Measurements from ENCODE around the gene KMT2B.
"Not testable (repeated sequence)": the region's sequence is repeated elsewhere in the genome, so short reads cannot be mapped to it uniquely, and the experiment has no call there.

Gene KMT2B

DNA sequence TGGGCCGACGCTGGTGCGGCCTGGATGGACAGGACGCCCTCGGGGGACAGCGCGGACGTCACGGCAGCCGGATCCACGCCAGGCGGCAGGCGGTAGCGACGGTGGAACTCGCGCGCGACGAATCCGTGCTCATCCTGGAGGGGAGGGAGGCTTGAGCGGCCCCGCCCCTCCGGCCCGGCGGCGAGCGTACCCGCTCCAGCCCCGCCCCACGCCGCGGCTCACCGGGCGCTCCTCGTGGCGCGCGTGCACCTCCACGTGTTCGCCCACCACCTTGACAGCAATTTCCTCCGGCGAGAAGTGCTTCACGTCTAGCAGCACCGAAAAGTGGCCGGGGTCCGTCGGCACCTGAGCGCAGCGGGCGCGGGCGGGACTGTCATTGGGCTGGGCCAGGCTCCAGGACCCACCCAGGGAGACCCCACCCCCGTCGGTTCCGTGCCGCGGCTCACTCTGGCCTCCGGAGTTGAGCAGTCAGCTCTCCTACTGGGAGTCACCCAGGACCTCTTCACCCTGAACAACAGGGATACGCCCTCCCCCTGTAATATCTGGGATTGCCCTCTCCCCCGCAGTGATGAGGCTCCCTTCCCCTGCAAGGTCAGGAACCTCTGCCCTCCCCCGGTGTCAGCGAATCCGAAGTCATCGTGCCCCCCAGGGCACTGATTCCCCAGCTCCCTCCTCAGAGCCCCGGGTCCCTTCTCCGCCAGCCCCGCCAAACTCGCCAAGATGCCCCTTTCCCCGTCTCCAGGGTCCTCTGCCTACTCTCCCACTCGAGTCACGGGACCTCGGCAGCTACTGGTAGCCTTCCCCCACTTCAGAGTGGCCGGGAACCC, 38.0 kb downstream of the KMT2B start:
- in situ Hi-C loops (cut with HindIII; ENCODE audit: low sequenced_read_pairs): no loop called here

DNA sequence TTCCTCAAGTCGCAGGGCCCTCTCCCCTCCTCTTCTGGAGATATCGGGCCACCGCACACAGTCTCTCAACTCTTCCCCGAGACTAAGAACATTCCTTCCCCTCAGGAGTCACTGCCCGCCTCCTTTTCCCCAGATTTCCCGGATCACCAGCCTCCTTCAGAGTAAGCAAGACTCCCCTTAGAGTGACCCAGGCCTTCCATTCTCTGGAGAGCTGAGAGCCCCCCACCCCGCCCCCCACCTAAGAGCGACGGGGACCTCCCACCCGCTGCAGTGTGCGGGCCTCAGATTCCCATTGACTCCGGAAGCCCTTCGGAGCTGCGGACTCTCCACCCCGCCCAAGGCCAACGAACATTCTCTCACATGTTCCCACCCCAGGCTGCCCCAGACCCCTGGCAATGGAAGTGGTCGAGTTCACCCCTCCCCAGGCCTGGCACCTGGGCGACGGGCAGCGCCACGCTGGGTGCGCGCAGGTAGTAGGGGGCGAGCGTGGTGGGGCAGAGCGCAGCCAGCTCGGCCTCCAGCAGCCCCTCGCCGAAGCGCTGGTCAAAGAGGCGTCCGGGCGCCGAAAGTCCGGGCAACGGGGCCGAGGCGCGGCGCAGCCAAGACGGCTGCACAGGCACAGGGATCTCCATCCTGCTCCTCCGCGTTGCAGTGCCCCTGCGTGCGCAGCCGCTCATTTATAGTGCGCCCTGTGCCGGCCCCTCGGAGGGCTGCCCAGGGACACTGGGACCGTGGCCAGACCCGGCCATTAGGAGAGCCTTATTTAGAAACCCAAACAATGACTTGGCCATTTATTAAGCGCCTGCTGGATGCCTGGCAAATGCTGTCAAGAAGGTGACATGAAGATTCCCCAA, 38.8 kb downstream of the KMT2B start, which contains the start of gene HSPB6:
Gene HSPB6 (minus strand): TSS at position 653 of the 854 bp plus-strand sequence. CDS start 21 bp downstream, at position 632.
- in situ Hi-C loops (cut with HindIII; ENCODE audit: low sequenced_read_pairs): no loop called here

DNA sequence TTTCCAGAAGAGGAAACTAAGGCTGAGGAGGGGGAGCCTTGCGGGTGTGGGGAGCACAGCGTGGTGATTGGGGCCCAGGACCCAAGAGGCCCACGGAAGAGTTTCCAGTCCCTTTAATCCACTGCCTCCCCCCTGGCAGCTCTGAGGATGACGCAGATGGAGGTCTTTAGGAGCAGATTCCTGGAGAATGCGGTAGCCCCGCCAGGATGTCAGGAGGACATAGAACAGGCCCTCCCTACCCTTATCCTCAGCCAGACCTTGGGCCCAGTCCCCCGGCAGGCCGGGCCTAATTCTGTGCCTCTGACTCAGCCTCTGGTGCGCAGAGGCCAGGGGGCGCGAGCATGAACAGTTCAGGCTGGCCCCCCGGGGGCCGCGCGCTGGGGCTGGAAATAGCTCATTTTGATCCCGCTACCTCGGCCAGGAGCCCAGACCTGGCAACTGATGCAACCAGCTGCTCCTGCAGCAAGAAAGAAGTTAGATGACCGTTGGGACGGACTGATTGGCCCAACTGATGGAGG, 39.5 kb downstream of the KMT2B start:
- in situ Hi-C loops (cut with HindIII; ENCODE audit: low sequenced_read_pairs): no loop called here

DNA sequence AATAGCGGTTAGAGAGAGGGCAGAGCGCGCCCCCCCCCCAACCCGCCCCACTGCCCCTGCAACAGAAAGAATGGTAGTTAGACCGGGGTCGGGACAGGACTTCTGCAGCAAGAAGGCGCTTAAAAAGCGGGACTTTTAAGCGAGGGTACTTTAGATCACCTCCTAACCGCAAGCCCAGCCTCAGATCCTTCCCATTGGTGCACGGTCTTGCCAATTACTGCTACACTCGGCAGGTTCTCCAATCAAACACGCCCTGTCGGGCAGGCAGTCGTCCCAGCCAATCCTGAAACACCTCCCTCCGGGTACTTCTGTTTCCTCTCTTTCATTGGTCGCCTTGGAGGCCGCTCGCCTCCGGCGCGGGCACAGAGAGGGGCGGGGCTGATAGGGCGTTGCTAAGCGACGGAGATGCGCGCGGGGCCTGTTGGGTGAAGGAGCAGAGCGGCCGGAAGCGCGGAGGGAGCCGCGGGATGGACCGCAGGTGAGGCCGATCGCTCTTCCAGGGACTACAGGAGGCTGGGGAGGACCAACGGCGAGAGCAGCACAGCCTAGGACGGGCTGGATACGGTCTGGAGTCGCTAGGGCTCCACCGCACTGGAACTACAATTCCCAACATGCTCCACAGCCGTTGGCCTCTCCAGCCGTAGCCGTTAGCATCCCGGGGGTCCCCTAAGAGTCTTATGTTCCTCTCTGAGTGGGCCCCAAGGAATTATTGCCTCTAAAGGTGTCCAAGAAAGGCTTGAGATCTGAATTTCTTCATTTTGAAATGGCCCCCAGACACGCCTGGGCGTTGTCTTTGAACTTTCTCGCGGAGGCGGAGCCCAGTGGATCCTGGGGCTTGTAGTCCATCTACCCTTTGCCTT, 40.2 kb downstream of the KMT2B start, which contains the start of gene PROSER3:
Gene PROSER3 (plus strand): TSS at position 428 of the 860 bp plus-strand sequence. CDS start 40 bp downstream, at position 468.
- in situ Hi-C loops (cut with HindIII; ENCODE audit: low sequenced_read_pairs): no loop called here

DNA sequence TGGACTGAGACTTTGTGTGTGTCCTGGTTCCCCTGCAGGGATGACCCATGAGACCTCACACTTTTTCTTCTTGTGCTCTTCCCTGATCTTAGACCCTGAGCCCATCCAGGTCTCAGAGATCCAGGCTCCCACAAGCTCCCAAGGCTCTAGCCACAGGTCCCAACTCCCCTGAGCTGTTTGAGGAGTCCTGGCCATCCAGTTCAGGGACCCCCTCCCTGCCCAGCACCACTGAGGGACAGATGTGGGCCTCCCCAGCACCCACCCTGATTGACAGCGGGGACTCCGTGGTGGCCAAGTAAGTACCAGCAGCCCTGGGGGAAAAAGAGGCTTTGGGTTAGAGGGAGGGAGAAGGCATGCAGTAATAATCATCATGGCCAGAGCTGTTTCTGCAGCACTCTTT, 41.9 kb downstream of the KMT2B start:
- in situ Hi-C loops (cut with HindIII; ENCODE audit: low sequenced_read_pairs): no loop called here

DNA sequence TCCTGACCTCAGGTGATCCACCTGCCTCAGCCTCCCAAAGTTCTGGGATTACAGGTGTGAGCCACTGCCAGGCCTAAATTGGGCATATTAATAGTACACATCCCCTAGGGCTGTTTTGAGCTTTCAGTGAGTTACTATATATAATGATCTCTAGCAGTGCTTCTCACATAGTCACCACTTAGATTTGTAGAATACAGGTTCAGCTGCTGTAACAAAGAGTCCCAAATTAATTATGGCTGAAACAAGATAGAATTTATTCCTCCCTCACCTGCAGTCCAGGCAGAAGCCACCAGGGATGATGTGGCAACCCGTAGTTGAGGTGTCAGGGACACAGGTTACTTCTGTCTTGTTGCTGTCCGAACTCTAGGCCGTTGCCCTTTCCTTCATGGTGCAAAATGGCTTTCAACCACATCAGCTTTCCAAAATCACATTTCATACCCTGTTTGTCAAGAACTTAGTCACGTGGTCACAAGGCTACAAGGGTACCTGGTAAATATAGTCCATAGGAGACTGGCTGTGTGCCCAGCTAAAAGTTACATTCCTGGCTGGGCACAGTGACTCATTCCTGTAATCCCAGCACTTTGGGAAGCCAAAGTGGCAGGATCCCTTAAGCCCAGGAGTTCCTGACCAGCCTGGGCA, 43.0 kb downstream of the KMT2B start:
- in situ Hi-C loops (cut with HindIII; ENCODE audit: low sequenced_read_pairs): no loop called here

DNA sequence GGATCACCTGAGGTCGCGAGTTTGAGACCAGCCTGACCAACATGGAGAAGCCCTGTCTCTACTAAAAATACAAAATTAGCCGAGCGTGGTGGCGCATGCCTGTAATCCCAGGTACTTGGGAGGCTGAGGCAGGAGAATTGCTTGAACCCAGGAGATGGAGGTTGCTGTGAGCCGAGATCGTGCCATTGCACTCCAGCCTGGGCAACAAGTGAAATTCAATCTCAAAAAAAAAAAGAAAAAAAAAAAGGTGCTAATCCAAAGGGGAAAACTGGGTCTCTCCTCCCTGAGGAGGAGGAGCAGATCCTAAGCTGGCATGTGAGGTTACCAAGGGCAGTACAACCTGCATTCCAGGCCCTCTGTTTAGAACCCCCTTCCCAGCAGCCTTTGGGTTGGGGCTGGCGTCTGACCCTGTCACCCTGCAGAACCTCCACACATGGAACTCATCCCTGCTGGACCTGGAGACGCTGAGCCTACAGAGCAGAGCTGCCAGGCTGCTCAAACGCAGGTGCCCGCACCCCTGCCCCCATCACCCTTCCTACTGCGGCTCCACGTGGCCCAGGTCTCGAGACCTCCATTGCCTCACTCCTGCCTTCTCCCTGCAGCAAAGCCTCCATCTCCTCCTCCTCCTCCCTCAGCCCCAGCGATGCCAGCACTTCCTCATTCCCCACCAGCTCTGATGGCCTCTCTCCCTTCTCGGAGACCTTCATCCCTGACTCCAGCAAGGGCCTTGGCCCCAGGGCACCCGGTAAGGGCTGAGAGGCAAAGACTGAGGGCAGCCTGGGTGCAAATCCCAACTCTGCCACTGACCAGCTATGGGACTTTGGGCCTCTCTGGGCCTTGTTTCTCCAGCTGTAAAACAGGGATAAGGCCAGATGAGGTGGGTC, 46.9 kb downstream of the KMT2B start:
- in situ Hi-C loops (cut with HindIII; ENCODE audit: low sequenced_read_pairs): no loop called here

DNA sequence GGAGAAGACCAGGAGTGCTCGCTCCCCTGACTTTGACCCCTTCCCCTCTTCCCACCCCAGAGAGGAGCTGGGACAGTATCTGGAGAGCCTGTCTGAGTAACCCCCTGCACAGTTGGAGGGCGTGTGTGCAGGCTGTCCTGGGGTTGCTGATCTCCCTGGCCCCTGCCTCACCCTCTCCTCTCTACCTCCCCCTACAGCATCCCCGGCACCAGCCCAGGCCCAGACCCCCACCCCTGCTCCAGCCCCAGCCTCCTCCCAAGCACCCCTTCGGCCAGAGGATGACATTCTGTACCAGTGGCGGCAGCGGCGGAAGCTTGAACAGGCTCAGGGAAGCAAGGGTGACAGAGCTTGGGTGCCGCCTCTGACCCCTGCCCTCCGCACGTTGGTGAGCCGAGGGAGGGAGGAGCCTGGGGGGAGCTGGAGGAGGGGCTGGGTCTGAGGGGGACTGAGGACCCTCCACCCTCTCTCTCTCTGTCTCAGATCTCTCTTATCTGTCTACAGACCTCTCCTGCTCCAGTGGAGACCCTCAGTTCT, 48.8 kb downstream of the KMT2B start:
- in situ Hi-C loops (cut with HindIII; ENCODE audit: low sequenced_read_pairs): no loop called here

DNA sequence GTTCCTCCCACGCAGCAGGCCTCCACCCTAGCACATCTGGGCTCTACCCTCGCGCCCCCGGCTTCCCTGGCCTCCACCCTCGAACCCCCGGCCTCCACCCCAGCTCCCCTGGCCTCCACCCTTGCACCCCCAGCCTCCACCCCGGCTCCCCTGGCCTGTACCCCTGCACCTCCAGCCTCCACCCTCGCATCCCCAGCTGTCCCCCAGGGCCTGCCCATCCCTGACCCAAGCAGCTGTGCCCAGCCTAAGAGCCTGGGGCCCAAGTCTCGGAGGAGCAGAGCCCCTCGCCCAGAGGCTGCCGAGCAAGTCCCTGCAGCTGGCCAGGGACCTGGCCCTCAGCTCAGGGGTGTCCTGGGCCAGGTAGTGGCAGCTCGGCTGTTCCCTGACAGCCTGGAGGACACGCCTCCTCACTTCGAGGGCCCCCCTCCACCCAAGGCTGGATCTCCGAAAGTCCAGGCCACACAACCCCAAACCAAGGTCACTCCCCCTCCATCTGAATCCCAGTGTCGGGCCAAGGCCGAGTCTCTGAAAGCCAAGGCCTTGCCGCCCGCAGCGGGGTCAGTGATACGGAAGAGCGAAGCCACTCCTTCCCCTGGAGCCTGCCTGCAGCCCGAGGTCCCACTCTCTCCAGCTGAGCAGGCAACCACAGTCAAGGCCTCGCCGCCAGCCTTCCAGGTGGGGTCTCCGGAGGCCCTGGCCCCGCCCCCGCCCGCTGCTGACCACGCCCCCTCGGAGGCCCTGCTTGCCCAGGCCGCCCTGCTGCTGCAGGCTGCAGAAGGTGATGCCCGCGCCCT, 49.7 kb downstream of the KMT2B start:
- in situ Hi-C loops (cut with HindIII; ENCODE audit: low sequenced_read_pairs): no loop called here

DNA sequence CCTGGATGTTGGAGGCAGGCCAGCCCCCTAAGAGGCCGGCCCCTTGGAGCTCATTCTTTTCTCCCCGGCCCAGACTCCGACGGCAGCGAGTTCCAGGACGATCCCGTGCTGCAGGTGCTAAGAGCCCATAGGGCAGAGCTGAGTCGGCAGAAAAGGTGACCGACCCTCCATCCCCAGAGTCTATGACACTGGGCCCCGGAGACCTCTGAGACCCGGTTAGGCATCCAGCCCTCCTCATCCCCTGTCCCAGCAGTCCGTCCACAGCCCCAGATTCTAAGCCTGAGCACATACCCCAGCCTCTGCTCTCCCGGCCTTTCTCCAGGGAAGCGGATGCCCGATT, 50.2 kb downstream of the KMT2B start:
- in situ Hi-C loops (cut with HindIII; ENCODE audit: low sequenced_read_pairs): no loop called here

DNA sequence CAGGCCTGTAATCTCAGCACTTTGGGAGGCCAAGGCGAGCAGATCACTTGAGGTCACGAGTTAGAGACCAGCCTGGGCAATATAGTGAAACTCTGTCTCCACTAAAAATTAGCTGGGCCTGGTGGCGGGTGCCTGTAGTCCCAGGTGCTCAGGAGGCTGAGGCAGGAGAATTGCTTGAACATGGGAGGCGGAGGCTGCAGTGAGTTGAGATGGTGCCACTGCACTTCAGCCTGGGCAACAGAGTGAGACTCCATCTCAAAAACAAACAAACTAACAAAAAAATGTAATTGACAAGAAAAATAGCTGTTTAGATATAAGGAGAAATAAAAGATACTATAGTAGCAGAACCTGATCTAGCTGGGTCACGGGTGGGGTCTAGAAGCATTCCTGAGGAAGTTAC, 54.6 kb downstream of the KMT2B start:
- in situ Hi-C loops (cut with HindIII; ENCODE audit: low sequenced_read_pairs): not testable (repeated sequence)

DNA sequence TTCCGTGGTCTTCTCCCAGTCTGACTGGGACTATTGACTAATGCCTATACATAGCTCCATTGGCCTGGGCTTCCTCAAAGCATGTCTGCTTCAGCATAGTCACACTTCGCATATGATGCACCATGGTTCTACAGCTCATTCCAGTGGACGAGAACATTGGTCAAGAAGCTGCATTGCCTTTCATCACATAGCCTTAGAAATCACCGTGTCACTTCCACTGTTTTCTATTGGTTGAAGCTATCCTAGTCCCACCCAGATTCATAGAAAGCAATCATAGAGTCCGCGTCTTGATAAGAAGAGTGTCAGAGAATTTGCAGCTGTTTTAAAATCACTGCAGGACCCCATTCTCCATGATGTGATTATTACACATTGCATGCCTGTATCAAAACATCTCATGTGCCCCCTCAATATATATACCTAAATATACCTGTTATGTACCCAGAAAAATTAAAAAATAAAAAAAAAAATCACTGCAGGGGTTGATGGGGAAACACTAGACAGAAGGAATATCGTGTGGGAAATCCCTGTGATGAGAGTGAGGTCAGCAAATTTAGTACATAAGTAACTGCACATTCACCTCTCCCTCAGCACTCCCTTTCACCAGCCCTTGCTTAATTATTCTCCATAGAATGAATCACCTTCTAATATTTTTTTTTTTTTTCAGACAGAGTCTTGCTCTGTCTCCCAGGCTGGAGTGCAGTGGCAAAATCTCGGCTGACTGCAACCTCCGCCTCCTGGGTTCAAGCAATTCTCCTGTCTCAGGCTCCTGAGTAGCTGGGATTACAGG, 55.4 kb downstream of the KMT2B start:
- in situ Hi-C loops (cut with HindIII; ENCODE audit: low sequenced_read_pairs): no loop called here

DNA sequence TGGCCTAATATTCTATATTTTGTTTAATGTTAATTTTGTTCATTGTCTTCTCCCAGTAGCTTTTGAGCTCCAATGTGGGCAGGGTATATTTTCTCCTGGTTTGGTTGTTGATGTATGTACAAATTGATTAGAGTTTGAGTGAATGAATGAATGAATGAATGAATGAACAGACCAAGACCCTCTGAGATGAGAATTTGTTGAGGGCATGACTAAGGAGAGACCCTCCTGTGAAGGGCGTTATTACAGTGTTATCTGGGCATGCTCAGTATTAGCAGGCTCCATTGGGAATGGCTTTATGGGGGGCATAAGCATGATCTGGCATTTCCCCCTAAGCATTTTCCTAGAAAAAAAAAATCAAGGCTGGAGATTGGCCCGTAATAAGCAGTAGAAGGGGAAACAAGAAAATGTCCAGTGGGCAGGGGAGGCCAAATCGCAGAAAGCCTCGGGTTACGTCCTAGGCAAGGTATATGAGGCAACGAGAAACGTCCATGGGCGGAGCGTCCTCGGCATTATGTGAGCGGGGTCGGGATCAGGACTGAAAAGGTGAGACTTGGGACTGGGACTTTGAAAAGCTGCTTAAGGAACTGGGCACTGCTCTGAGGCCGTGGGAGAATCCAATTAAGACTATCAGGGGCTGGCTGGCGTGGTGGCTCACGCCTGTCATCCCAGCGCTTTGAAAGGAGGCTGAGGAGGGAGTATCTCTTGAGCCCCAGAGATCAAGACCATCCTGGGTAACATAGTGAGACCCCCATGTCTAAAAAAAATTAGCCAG, 56.7 kb downstream of the KMT2B start:
- in situ Hi-C loops (cut with HindIII; ENCODE audit: low sequenced_read_pairs): no loop called here

DNA sequence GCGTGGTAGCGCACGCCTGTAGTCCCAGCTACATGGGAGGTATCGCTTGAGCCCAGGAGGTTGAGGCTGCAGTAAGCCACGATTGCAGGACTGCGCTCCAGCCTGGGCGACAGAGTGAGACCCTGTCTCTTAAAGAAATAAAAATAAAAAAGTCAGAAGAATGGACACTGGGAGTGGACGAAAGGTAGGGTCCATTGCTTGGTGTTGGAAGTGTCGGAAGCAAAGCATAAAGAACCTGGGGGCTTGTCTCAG, 57.2 kb downstream of the KMT2B start:
- in situ Hi-C loops (cut with HindIII; ENCODE audit: low sequenced_read_pairs): no loop called here

DNA sequence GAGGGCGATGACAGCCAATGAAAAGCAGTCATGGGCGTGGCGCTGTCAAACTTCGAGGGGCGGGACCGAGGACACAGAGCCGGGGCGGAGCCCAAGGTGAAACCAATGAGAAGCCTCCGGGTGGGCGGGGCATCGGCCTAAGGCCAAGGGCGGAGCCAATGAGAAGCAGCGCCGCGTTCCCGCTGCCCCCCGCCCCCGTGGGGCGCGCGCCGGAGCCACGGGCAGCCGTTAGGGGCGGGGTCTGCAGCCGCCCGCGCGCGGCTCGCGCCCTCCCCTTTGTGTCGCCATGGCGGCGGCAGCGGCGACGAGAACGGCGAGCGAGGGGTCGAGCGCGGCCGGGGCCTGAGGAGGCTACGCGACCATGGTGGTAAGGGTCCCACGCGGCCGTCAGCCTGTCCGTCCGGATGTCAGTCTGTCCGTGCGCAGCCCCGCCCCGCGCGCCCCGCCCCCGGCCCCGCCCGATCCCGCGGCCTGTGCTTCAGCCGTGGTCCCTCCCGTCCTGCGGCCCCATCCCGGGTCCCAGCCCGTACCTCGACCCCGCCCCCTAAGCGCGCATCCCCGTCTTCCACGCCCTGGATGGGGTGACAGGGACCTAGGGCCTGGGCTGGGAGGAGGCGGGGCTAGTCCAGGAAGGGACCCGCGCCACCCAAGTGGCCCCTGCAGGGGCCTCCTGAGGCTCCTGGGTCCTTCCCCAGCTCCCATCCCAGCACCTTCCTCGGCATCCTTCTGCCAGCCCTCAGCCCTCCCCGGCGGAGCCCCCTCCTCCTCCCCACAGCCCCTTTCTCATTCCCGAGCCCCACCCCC, 57.7 kb downstream of the KMT2B start, which contains the start of gene ARHGAP33:
Gene ARHGAP33 (plus strand): TSS at position 267 of the 804 bp plus-strand sequence. CDS start 95 bp downstream, at position 362.
- in situ Hi-C loops (cut with HindIII; ENCODE audit: low sequenced_read_pairs): no loop called here

Data from DLD1 (cell line).